ENCODE data around the gene ENTREP1. TPM values are rescaled to one million over a fixed set of nuclear protein-coding genes. Genes with fewer than 3 reads are reported as not detected.

The ENTREP1 gene
- total and polyA plus RNA-seq, 2 experiments from 2014 or later, result 5.7 to 10.0 TPM

- Mint-ChIP-seq H3K9me3 (no peaks in the 10 kb centered on the region), H3K4me1 (no peaks in the 10 kb centered on the region), H3K36me3 (ENCODE audit: low read depth) (0 out of 3 replicates have a peak, but pooled peaks cover 2% of the 10 kb centered on the region), H3K27me3 (ENCODE audit: insufficient read depth, low read depth, poor library complexity) (peaks cover 2% of the 10 kb centered on the region), H3K27ac (no peak overlapping the region), H3K4me3 (no peak overlapping the region)
- TF ChIP-seq NANOG (IDR thresholded peaks at IDR 0.05; ENCODE audit: borderline replicate concordance) (no peak), JUNB (IDR thresholded peaks at IDR 0.05; ENCODE audit: unreplicated experiment) (no peak), ETS1 (IDR thresholded peaks at IDR 0.05) (no peak), ZNF114 (CRISPR knock-in tag; IDR thresholded peaks at IDR 0.05) (no peak), STAT1 (IDR thresholded peaks at IDR 0.05; ENCODE audit: unreplicated experiment) (no peak), ZNF462 (CRISPR knock-in tag; IDR thresholded peaks at IDR 0.05) (no peak), CREB1 (CRISPR knock-in tag; IDR thresholded peaks at IDR 0.05; ENCODE audit: low read depth) (no peak), EZH2 (IDR thresholded peaks at IDR 0.05; ENCODE audit: low read depth, unreplicated experiment) (no peak), CTCF (conservative IDR thresholded peaks at IDR 0.05; ENCODE audit: low read depth in 2 of 2) (no peak)
- TF ChIP-seq, protein P1, sequence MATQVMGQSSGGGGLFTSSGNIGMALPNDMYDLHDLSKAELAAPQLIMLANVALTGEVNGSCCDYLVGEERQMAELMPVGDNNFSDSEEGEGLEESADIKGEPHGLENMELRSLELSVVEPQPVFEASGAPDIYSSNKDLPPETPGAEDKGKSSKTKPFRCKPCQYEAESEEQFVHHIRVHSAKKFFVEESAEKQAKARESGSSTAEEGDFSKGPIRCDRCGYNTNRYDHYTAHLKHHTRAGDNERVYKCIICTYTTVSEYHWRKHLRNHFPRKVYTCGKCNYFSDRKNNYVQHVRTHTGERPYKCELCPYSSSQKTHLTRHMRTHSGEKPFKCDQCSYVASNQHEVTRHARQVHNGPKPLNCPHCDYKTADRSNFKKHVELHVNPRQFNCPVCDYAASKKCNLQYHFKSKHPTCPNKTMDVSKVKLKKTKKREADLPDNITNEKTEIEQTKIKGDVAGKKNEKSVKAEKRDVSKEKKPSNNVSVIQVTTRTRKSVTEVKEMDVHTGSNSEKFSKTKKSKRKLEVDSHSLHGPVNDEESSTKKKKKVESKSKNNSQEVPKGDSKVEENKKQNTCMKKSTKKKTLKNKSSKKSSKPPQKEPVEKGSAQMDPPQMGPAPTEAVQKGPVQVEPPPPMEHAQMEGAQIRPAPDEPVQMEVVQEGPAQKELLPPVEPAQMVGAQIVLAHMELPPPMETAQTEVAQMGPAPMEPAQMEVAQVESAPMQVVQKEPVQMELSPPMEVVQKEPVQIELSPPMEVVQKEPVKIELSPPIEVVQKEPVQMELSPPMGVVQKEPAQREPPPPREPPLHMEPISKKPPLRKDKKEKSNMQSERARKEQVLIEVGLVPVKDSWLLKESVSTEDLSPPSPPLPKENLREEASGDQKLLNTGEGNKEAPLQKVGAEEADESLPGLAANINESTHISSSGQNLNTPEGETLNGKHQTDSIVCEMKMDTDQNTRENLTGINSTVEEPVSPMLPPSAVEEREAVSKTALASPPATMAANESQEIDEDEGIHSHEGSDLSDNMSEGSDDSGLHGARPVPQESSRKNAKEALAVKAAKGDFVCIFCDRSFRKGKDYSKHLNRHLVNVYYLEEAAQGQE (IDR thresholded peaks at IDR 0.05; ENCODE audit: unreplicated experiment), result no peak
- no peak for DNase-seq (ENCODE audit: low spot score)
- Histone ChIP-seq H3K4me1 (ENCODE audit: insufficient read depth) (no peaks in the 10 kb centered on the region), H3K27ac (ENCODE audit: low read depth) (no peak overlapping the region), H3K79me2 (replicated peaks; ENCODE audit: insufficient read depth) (no peaks in the 10 kb centered on the region), H3K9me2 (ENCODE audit: insufficient read depth) (peaks cover 4% of the 10 kb centered on the region; the same call in 1 of the 2 replicates), H3K36me3 (ENCODE audit: insufficient read depth) (no peaks in the 10 kb centered on the region), H3F3A (replicated peaks; ENCODE audit: low read depth) (no peaks in the 10 kb centered on the region), H2AFZ (no peak overlapping the region), H4K20me1 (replicated peaks; ENCODE audit: insufficient read depth) (no peaks in the 10 kb centered on the region), H3K4me2 (no peak overlapping the region), H3K4me3 (no peak overlapping the region), H3K27me3 (ENCODE audit: insufficient read depth) (no peaks in the 10 kb centered on the region)
- no peak for ATAC-seq
Observed at GRCh38 chr9:69396759-69397158, 71.7 kb downstream of the ENTREP1 start.

Measured in GM23338 (cell line).